Lung (tissue), 12 donors: ENCODE data around the gene TNFRSF19. TPM values are rescaled to one million over a fixed set of nuclear protein-coding genes. Genes with fewer than 3 reads are reported as not detected.

Experiments
- ATAC-seq: fragments of 200-7000 bp; cut with Tn5 transposase; one replicate; pipeline ENCODE4 v1.9.1; 2020; ENCODE audit warnings: moderate number of reproducible peaks; ENCODE audit not compliant: insufficient read depth, low FRiP score
- DNase-seq, 3 donors: peaks; one replicate each; pipeline ENCODE4 v3.0.0-alpha.2; 2013 to 2017
- H3K27ac ChIP-seq, 2 donors: one replicate each; pipeline ENCODE4 v1.5.1; 2013; ENCODE audit warnings: mild to moderate bottlenecking in 2 of 2, moderate library complexity in 2 of 2, control low read depth in 1 of 2, inconsistent platforms in 1 of 2, low read depth in 1 of 2, low read length in 1 of 2
- H3K27me3 ChIP-seq, 3 donors: one replicate each; pipeline ENCODE4 v1.5.1; 2013; ENCODE audit warnings: low read length in 2 of 3; ENCODE audit not compliant: control insufficient read depth in 3 of 3, insufficient read depth in 3 of 3
- H3K36me3 ChIP-seq, 4 donors: one replicate each; pipeline ENCODE4 v1.5.1; 2013; ENCODE audit warnings: low read length in 4 of 4, mild to moderate bottlenecking in 1 of 4, moderate library complexity in 1 of 4; ENCODE audit not compliant: control insufficient read depth in 4 of 4, insufficient read depth in 4 of 4
- H3K4me1 ChIP-seq, 5 donors: one replicate each; pipeline ENCODE4 v1.5.1; 2013; ENCODE audit warnings: low read length in 5 of 5, mild to moderate bottlenecking in 2 of 5, moderate library complexity in 1 of 5; ENCODE audit not compliant: control insufficient read depth in 5 of 5, insufficient read depth in 5 of 5
- H3K4me3 ChIP-seq: one replicate; pipeline ENCODE4 v1.5.1; 2013; ENCODE audit warnings: mild to moderate bottlenecking, control low read depth, moderate library complexity
- H3K9ac ChIP-seq, 2 donors: one replicate each; pipeline ENCODE4 v1.5.1; 2013; ENCODE audit warnings: low read length in 2 of 2, control low read depth in 1 of 2; ENCODE audit not compliant: insufficient read depth in 1 of 2
- H3K9me3 ChIP-seq, 4 donors: one replicate each; pipeline ENCODE4 v1.5.1; 2013; ENCODE audit warnings: low read length in 3 of 4, mild to moderate bottlenecking in 1 of 4, moderate library complexity in 1 of 4; ENCODE audit not compliant: control insufficient read depth in 4 of 4, insufficient read depth in 3 of 4
- CTCF ChIP-seq: IDR thresholded peaks from 2 replicates; pipeline ENCODE4 v1.5.1; 2012; ENCODE audit warnings: mild to moderate bottlenecking; ENCODE audit errors: control extremely low read depth, extremely low read depth
- WGBS, 2 donors: extraction: QIAGEN DNeasy Blood & Tissue Kit; methylation state at CpG; one replicate each; pipeline ENCODE4 v1.1.7; 2013; 5-methylcytosine and 5-hydroxymethylcytosine counted together
- polyA plus RNA-seq, 2 donors: library from polyadenylated mRNA; stranded (reverse); fragments of 200-250 nt; gene quantifications; one replicate each; pipeline ENCODE4 v1.2.1, GENCODE V29; 2013
- total RNA-seq, 2 donors: library from RNA; depleted of rRNA in 1 of 2; stranded (reverse); fragments of >200 nt in 1 of 2; gene quantifications; one replicate each; pipeline ENCODE4 v1.2.1, GENCODE V29; 2014 to 2021
- donor health status: control.
- donor health status: control.
- donor health status: Bipolar disorder and iron deficiency.
- donor health status: healthy.
- donor health status: DM: yes; HTN: yes; CAD: no.

TNFRSF19 gene
- total and polyA plus RNA-seq, 4 donors: 9.5 to 68.0 (median 34.7) TPM

- Histone ChIP-seq H3K9ac (no peak overlapping the region), H3K4me3 (no peak overlapping the region), H3K27me3 (no peaks in the 10 kb centered on the region), H3K36me3 (peaks cover 0 to 8% (median 2%) of the 10 kb centered on the region in 4 donors), H3K27ac (peak overlapping the region in 1 of 2 donors; percentile 0), H3K4me1 (peaks cover 10 to 47% (median 14%) of the 10 kb centered on the region in 5 donors), H3K9me3 (no peaks in the 10 kb centered on the region)
- ATAC-seq (no peak), DNase-seq (no peak)
- WGBS, 2 donors: 75 to 80% methylated on average over 10 of the region's 10 CpGs
- TF ChIP-seq CTCF: no peak
Observed at GRCh38 chr13:23652909-23653726, 82.9 kb downstream of the TNFRSF19 start.

GRCh38 chr13:23654111-23655110 lies 84.2 kb downstream of the TNFRSF19 start:
- no peak for ATAC-seq

DNA sequence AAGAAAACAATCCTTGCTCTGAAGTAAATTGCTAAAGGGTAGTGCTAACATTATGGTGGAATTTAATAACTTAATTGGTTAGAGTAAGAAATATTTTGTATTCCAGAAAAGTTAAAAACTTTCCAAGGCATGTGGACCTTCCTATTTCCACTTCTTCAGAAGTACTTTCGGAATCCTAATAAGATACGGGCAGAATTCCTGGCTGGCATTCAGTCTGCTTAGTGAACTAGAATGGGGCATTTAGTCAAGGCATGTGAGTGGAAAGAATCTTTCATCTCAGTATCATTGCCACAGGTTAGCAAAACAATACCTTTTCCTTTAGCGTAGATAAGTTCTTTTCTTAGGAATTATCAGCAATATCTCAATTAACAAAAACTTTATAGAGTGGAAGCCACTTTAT lies 85.1 kb downstream of the TNFRSF19 start:
- DNase-seq (no peak), ATAC-seq (no peak)
- Histone ChIP-seq H3K4me3 (no peak overlapping the region), H3K36me3 (peaks cover 0 to 14% (median 4%) of the 10 kb centered on the region in 4 donors), H3K27ac (no peak overlapping the region), H3K27me3 (no peaks in the 10 kb centered on the region), H3K9me3 (peaks cover 0 to 2% (median 0%) of the 10 kb centered on the region in 4 donors), H3K4me1 (peaks cover 10 to 47% (median 17%) of the 10 kb centered on the region in 5 donors), H3K9ac (no peak overlapping the region)
- no peak for TF ChIP-seq CTCF
- 83 to 93% methylated on average over 3 of the region's 3 CpGs for WGBS, 2 donors

More at GRCh38 chr13:23654111-23655110, 84.2 kb downstream of the TNFRSF19 start:
- no peak for TF ChIP-seq CTCF
- Histone ChIP-seq H3K4me1 (peaks cover 10 to 47% (median 17%) of the 10 kb centered on the region in 5 donors), H3K27me3 (no peaks in the 10 kb centered on the region), H3K9ac (no peak overlapping the region), H3K27ac (peak overlapping the region; percentile 4 to 68), H3K9me3 (no peaks in the 10 kb centered on the region), H3K4me3 (no peak overlapping the region), H3K36me3 (peaks cover 0 to 8% (median 2%) of the 10 kb centered on the region in 4 donors)
- WGBS, 2 donors: 67 to 72% methylated on average over 11 of the region's 11 CpGs
- DNase-seq: peak in 1 of 3 donors; percentile 72
